Nephron progenitor cell (in vitro differentiated cells): Measurements from ENCODE around the gene MASP1.

ENCODE experiments used
- DNase-seq: peaks from one replicate; pipeline ENCODE4 v3.0.0; 2021
- H3K27ac Mint-ChIP-seq: 2 replicates; pipeline ENCODE4 v1.8.0; 2021; ENCODE audit warnings: mild to moderate bottlenecking, moderate library complexity, mixed read lengths
- H3K27me3 Mint-ChIP-seq: 2 replicates; pipeline ENCODE4 v1.8.0; 2021; ENCODE audit warnings: mild to moderate bottlenecking, low read depth, mixed read lengths; ENCODE audit not compliant: poor library complexity
- H3K36me3 Mint-ChIP-seq: 2 replicates; pipeline ENCODE4 v1.8.0; 2021; ENCODE audit warnings: low read depth, mixed read lengths
- H3K4me1 Mint-ChIP-seq: 2 replicates; pipeline ENCODE4 v1.8.0; 2021; ENCODE audit warnings: mixed read lengths
- H3K4me3 Mint-ChIP-seq: 2 replicates; pipeline ENCODE4 v1.8.0; 2021; ENCODE audit warnings: mild to moderate bottlenecking, moderate library complexity, mixed read lengths
- H3K9me3 Mint-ChIP-seq: 2 replicates; pipeline ENCODE4 v1.8.0; 2021; ENCODE audit warnings: mild to moderate bottlenecking, moderate library complexity, mixed read lengths
- TF ChIP-seq, protein P1 (sequence below): fragments of 200-600 bp; sonication (generic); IDR thresholded peaks from 2 replicates; pipeline ENCODE4 v1.5.0; 2021; ENCODE audit warnings: antibody characterized with exemption

The MASP1 gene

DNA sequence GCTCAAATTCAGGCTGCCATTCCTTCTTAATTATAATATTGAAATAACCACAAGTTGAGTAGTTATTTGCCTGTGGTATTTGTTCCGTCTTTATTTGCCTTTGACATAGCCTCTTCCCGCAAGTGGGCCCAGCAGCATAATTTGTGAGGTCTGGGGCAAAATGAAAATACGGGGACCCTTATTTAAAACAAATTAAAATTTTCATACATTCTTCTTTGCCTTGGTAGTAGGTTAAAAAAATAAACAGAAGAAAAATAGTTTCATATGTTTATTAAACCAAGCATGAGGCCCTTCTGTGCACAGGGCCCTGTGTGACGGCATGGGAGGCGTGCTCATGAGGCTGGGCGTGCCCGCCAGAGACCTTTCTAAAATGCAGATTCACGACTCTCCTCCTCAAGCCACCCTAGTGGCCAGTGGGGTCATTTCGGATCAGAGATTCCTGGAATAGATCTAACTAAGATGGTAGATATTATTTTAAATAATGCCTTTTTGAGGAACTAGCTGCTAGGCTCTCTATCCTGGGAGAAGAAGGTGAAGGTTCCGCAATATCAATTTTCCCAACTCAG is 35.4 kb downstream of the MASP1 start:
- Mint-ChIP-seq H3K36me3 (no peaks in the 10 kb centered on the region), H3K9me3 (no peaks in the 10 kb centered on the region)
- TF ChIP-seq, protein P1, sequence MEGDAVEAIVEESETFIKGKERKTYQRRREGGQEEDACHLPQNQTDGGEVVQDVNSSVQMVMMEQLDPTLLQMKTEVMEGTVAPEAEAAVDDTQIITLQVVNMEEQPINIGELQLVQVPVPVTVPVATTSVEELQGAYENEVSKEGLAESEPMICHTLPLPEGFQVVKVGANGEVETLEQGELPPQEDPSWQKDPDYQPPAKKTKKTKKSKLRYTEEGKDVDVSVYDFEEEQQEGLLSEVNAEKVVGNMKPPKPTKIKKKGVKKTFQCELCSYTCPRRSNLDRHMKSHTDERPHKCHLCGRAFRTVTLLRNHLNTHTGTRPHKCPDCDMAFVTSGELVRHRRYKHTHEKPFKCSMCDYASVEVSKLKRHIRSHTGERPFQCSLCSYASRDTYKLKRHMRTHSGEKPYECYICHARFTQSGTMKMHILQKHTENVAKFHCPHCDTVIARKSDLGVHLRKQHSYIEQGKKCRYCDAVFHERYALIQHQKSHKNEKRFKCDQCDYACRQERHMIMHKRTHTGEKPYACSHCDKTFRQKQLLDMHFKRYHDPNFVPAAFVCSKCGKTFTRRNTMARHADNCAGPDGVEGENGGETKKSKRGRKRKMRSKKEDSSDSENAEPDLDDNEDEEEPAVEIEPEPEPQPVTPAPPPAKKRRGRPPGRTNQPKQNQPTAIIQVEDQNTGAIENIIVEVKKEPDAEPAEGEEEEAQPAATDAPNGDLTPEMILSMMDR, result no peak

DNA sequence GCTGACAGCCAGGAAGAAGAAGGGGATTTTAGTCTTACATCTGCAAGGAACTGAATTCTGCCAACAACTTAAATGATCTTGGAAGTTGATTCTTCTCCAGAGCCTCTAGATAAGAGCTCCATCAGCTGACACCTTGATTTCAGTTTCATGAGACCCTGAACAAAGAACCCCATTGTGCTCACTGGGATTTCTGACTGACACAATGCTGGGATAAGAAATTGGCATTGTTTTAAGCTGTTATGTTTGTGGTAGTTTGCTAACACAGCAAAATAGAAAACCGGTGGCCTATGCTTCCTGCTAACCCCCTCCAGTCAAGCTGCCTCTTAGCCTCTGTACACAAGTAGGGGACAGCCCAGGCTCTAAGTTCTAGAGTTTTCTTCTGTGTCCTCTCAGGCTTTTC is 36.2 kb downstream of the MASP1 start:
- TF ChIP-seq, protein P1, result no peak
- DNase-seq, result no peak
- H3K27ac Mint-ChIP-seq, result no peak overlapping the region
- no peaks in the 10 kb centered on the region for H3K27me3 Mint-ChIP-seq
- H3K4me1 Mint-ChIP-seq, result peaks cover 13% of the 10 kb centered on the region
- no peak overlapping the region for H3K4me3 Mint-ChIP-seq
- H3K36me3 Mint-ChIP-seq, result no peaks in the 10 kb centered on the region
- no peaks in the 10 kb centered on the region for H3K9me3 Mint-ChIP-seq

More for the DNA sequence above, 35.4 kb downstream of the MASP1 start:
- Mint-ChIP-seq H3K4me1 (peaks cover 13% of the 10 kb centered on the region), H3K27ac (no peak overlapping the region), H3K27me3 (no peaks in the 10 kb centered on the region), H3K4me3 (no peak overlapping the region)
- no peak for DNase-seq

DNA sequence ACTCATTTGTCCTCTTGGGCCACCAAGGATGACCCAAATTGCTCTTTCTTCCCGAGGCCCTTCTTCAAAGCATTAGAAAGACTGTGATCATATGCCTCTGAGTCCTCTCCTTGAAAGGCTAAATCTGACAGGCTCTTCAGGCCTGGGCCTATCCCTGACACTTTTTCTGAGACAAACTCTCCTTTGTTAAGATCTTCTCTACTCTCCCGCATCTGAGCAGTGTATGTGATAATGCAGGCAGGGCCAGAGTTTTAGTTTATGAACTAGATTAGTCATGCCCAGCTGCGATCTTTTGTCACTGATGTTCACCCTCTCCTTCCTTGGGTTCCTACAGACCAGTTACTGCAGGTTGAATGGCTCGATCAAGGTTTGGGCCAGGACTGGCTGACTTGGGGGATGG is 39.2 kb downstream of the MASP1 start:
- TF ChIP-seq, protein P1, result no peak
- Mint-ChIP-seq H3K9me3 (peaks cover 3% of the 10 kb centered on the region), H3K27ac (no peak overlapping the region), H3K27me3 (no peaks in the 10 kb centered on the region), H3K4me3 (no peak overlapping the region), H3K36me3 (peaks cover 4% of the 10 kb centered on the region), H3K4me1 (peaks cover 16% of the 10 kb centered on the region)
- no peak for DNase-seq

DNA sequence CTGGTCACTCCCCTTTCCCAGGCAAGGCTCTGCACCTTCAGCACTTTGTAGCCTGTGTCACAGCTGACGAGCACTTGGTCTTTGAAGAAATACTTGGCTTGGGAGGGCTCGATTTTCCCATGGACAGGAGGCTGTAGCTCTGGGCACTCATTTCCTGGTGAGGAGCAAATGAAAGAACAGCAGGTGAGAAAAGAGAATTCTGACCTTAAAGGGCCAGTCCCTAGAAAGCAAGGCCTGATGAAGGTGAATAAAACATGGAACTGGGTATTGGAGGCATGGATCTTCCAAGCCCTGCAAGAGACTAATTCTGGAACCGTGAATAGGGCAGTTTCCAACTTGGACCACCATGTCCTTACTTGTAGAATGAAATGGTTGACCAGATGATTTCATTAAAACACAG is 39.9 kb downstream of the MASP1 start:
- Mint-ChIP-seq H3K4me3 (no peak overlapping the region), H3K9me3 (peaks cover 3% of the 10 kb centered on the region), H3K4me1 (peaks cover 19% of the 10 kb centered on the region), H3K36me3 (peaks cover 4% of the 10 kb centered on the region), H3K27ac (no peak overlapping the region), H3K27me3 (no peaks in the 10 kb centered on the region)
- TF ChIP-seq, protein P1, result no peak
- DNase-seq, result no peak

DNA sequence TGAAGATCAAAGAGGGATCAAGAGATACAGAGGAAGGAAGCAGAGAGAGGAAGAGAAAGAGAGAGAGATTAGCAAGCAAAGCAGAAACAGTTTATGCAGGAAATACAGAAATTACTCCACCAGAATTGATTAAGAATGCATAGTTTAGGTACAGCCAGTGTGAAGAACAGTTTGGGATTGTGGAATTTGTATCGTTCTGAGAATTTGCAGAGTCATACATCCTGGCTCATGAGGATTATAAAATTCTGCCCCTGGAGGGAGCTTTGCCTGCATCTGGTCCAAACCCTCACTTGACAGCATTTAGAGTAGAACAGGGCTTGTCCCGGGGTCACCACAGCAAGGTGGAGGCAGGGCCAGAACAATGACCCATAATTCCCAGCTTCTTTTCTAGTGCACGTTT is 44.1 kb downstream of the MASP1 start:
- TF ChIP-seq, protein P1, result no peak
- Mint-ChIP-seq H3K4me3 (no peak overlapping the region), H3K36me3 (peaks cover 4% of the 10 kb centered on the region), H3K4me1 (peaks cover 17% of the 10 kb centered on the region), H3K27ac (no peak overlapping the region), H3K27me3 (no peaks in the 10 kb centered on the region), H3K9me3 (peaks cover 3% of the 10 kb centered on the region)
- DNase-seq, result no peak

DNA sequence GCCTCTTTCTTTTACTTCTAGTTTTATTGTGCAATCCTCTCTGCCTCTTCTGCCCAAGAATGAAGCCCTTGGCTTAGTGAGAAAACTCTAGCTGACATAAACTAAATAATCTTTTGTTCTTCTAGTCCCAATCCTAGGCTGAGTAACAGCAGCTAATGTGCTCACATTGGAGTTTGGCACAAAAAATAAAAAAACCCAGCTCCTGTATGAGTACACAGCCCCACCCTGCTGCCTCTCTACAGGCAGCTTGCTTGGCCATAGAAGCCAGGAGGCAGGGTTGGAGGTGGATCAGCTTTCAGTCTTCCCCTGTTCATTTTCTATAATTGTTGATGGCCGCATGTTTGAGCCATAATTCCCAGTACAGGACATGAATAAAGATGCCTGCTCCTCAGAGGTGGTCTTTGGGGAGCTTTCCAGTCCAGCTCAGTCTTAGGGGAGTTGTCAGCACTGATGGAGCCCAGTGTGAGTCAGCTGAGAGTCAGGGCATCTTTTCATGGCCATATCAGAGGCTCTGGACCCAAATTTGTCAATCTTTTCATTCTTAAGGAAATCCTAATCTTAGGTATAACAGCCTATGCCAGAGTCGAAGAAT is 47.5 kb downstream of the MASP1 start:
- peaks cover 10% of the 10 kb centered on the region for H3K36me3 Mint-ChIP-seq
- TF ChIP-seq, protein P1, result no peak
- H3K27me3 Mint-ChIP-seq, result peaks cover 4% of the 10 kb centered on the region
- DNase-seq, result no peak
- H3K4me3 Mint-ChIP-seq, result no peak overlapping the region
- peaks cover 6% of the 10 kb centered on the region for H3K4me1 Mint-ChIP-seq
- peaks cover 8% of the 10 kb centered on the region for H3K9me3 Mint-ChIP-seq
- H3K27ac Mint-ChIP-seq, result no peak overlapping the region
